Mucosa of descending colon (tissue), 3 donors: ENCODE measurements around the gene SMPD3. TPM values are rescaled to one million over a fixed set of nuclear protein-coding genes. Genes with fewer than 3 reads are reported as not detected.

Experiments
- ATAC-seq: fragments of 200-7000 bp; cut with Tn5 transposase; one replicate; pipeline ENCODE4 v1.9.1; 2020; ENCODE audit warnings: mild to moderate bottlenecking, moderate library complexity
- DNase-seq, 3 donors: peaks; one replicate each; pipeline ENCODE4 v3.0.0-alpha.2; 2020
- H3K36me3 ChIP-seq: fragments of 200-600 bp; one replicate; pipeline ENCODE4 v1.8.0; 2021; ENCODE audit warnings: low read depth, mild to moderate bottlenecking
- H3K4me1 ChIP-seq: fragments of 200-600 bp; one replicate; pipeline ENCODE4 v1.8.0; 2021; ENCODE audit warnings: low read depth, mild to moderate bottlenecking
- H3K4me3 ChIP-seq: fragments of 200-600 bp; one replicate; pipeline ENCODE4 v1.8.0; 2021; ENCODE audit warnings: mild to moderate bottlenecking
- H3K9me3 ChIP-seq: fragments of 200-600 bp; one replicate; pipeline ENCODE4 v1.8.0; 2021; ENCODE audit warnings: mild to moderate bottlenecking
- intact Hi-C, 2 donors: fragments of 100-400 bp; cut with DNase I in 1 of 2; cut with micrococcal nuclease in 1 of 2; formaldehyde crosslinking; loops; one replicate each; pipeline versions ENCODE4 v1.11.0 to v1.11.1; 2022; cut with DNase I, micrococcal nuclease
- total RNA-seq, 3 donors: library from RNA; stranded (reverse); fragmentation: NEBNext Ultra II Directional in 2 of 3; extraction: Animal tissue kit (Norgen Biotek cat#: 25700) in 2 of 3; gene quantifications; one replicate each; pipeline versions ENCODE4 v1.2.1 to v1.2.4, GENCODE V29; 2021 to 2023
- TF ChIP-seq, protein P1 (sequence below): fragments of 200-600 bp; IDR thresholded peaks from one replicate; pipeline ENCODE4 v1.8.0; 2022; ENCODE audit warnings: antibody characterized with exemption, mild to moderate bottlenecking
- donor health status: DM: no; HTN: no; CAD: no; lungs with moderate emphysema.
- donor health status: DM: no; HTN: no; CAD: no.
- donor health status: DM: no; HTN: yes; CAD: no.

Gene SMPD3
- total RNA-seq, 3 donors from 2014 or later: 31.8 to 82.7 (median 62.3) TPM

DNA sequence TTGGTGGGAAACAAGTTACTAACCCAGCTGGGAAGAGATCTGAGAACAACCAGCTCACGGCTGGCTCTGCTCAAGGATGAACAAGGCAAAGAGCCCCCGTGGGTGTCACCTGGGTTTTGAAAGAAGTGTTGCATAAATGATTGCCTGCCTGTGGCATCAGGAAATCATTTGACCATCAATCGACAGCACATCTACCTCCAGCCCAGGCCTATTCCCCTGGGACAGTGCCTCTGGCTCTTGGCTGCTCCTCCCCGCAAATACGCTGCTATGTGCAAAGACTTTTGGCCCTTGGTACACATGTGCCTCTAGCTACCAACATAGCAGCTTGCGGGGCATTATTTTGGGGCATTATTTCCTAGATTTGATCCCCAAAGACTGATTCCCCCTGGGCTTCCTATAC is 39.4 kb upstream of the SMPD3 start:
- TF ChIP-seq, protein P1, sequence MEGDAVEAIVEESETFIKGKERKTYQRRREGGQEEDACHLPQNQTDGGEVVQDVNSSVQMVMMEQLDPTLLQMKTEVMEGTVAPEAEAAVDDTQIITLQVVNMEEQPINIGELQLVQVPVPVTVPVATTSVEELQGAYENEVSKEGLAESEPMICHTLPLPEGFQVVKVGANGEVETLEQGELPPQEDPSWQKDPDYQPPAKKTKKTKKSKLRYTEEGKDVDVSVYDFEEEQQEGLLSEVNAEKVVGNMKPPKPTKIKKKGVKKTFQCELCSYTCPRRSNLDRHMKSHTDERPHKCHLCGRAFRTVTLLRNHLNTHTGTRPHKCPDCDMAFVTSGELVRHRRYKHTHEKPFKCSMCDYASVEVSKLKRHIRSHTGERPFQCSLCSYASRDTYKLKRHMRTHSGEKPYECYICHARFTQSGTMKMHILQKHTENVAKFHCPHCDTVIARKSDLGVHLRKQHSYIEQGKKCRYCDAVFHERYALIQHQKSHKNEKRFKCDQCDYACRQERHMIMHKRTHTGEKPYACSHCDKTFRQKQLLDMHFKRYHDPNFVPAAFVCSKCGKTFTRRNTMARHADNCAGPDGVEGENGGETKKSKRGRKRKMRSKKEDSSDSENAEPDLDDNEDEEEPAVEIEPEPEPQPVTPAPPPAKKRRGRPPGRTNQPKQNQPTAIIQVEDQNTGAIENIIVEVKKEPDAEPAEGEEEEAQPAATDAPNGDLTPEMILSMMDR: no peak
- intact Hi-C loops: no loop called here
- H3K36me3 ChIP-seq: no peaks in the 10 kb centered on the region
- peaks cover 26% of the 10 kb centered on the region for H3K4me1 ChIP-seq
- no peak overlapping the region for H3K4me3 ChIP-seq
- ATAC-seq (no peak), DNase-seq (no peak)
- H3K9me3 ChIP-seq: no peaks in the 10 kb centered on the region

DNA sequence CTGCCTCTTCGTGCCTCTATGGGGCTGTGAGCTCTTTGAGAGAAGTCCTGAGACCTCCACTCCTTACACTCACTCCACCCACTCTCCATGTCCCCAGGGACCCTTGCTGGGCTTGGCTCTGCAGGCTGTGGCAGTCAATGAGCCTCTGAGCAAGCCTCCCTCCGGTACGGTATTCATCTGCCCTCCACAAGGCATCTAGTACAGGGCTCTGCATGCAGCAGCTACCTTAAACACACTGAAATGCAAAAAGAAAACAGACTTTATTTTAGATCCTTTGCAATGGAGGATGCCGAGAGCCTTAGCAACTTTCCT is 38.9 kb upstream of the SMPD3 start:
- no peaks in the 10 kb centered on the region for H3K9me3 ChIP-seq
- peaks cover 21% of the 10 kb centered on the region for H3K4me1 ChIP-seq
- intact Hi-C loops: no loop called here
- H3K4me3 ChIP-seq: no peak overlapping the region
- DNase-seq (no peak), ATAC-seq (no peak)
- H3K36me3 ChIP-seq: no peaks in the 10 kb centered on the region
- TF ChIP-seq, protein P1: no peak

DNA sequence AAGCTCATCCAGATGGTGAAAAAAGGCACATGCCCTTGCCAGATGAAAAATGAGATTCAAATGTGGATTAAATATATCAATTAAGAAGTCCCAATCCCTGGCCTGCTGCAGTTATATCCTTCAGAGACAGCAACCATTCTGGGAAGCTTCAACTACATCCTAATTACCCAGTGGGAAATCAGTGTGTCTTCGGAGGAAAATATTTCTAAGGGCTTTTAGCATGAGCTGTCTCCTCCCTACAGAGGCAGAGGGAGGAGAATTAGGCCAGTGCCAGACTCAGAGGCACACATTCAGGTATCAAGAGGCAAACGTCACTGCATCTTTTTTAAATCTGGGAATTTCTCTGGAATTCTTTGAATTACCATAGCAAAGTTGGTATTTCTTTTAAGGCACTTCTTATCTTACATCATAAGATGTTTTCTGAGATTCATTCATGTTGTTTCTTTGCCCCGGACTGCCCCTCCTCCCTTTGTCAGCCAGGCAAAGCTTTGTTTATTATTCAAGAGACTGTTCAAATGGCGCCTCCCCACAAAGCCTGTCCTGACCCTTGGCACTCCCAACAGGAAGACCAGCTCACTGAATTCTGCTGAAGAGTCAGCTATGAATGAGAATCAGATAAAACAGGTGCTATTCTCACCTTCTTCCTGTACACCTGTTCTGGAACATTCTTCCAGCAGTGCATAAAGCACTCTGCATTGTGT is 38.3 kb upstream of the SMPD3 start:
- DNase-seq (peak in 1 of 3 donors; percentile 69), ATAC-seq (peak; percentile 84)
- Histone ChIP-seq H3K9me3 (no peaks in the 10 kb centered on the region), H3K4me1 (peaks cover 16% of the 10 kb centered on the region), H3K36me3 (no peaks in the 10 kb centered on the region), H3K4me3 (no peak overlapping the region)
- TF ChIP-seq, protein P1: no peak
- intact Hi-C loops: no loop called here

DNA sequence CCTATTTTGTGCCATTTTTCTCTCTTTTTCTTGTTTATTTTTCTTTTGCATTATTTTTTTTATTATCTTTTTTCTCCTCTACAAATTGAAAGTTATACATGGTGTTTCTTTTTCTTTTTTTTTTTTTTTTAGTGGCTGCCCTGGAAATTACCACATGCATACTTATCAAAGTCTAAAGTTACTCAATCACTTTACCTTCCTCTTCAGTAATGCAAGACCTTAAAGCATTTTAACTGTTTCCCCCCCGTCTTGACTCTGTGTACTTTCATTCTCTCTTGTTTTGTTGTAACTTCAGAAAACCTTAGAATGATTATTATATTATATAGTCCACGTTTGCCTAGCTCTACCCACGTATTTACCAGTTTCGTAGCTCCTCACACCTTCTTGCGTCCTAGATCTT is 33.3 kb upstream of the SMPD3 start:
- Histone ChIP-seq H3K9me3 (no peaks in the 10 kb centered on the region), H3K4me3 (no peak overlapping the region)
- no peak for DNase-seq

DNA sequence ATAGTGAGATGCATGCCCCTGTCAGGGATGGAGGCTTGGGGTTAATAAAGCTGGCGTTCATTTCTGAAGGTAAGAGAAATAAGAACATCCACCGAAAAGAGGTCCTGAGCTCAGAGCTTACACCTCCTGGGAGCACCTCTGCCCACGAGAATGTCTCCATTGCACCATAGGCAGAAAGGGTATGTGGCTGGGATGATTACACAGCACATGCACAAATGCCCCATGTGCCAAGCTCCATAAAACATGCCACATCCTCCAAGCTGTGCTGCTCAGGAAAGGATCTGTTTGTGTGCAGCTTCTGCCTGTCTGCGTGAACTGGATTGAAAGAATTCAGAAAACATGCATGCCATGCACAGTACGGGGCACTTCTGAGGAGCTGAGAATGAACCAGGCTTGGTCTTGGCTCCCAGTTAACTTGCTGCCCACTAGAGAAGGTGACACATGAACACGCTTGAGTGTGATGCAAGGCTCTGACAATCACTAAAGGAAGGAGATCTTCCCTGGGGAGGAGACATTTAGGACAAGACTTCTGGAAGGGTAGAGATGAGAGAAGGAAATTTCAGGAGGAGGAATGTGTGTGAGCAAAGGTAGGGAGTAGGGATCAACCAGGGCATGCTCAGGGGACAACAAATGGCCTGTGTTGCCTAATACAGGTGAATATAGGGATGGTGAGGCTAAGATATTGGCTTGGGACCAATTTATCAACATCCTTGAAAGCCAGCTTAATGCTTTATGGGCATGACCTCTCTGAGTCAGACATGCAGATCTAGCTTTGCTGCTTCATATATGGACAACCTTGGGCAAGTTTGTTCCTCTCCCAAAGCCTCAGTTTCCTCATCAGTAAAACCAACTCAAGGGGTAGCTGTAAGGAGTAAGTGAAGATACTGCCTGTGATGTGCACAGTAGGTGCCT is 32.0 kb upstream of the SMPD3 start:
- H3K9me3 ChIP-seq: no peaks in the 10 kb centered on the region
- no peak overlapping the region for H3K4me3 ChIP-seq
- DNase-seq: no peak
- no peaks in the 10 kb centered on the region for H3K4me1 ChIP-seq
- no peak for ATAC-seq
- TF ChIP-seq, protein P1: no peak
- intact Hi-C loops: no loop called here
- no peaks in the 10 kb centered on the region for H3K36me3 ChIP-seq

More for the DNA sequence above, 33.3 kb upstream of the SMPD3 start:
- TF ChIP-seq, protein P1: no peak
- no peak for ATAC-seq
- Histone ChIP-seq H3K36me3 (no peaks in the 10 kb centered on the region), H3K4me1 (no peaks in the 10 kb centered on the region)
- intact Hi-C loops: no loop called here
